ENCODE measurements around the gene COL8A2.
"Not testable (repeated sequence)": the region's sequence is repeated elsewhere in the genome, so short reads cannot be mapped to it uniquely, and the experiment has no call there.

The COL8A2 gene

GRCh38 chr1:36125129-36125991 is at the start of gene COL8A2:
Gene COL8A2, minus strand, starts transcription at chr1:36125222. Its CDS starts 24,980 bp downstream, at chr1:36100242.
- in situ Hi-C loops (cut with MboI; ENCODE audit: low sequenced_read_pairs) = no loop called here

- in situ Hi-C loops (cut with MboI; ENCODE audit: low sequenced_read_pairs) = no loop called here
Observed at GRCh38 chr1:36174713-36175112, 49.7 kb upstream of the COL8A2 start.

- in situ Hi-C loops (cut with MboI; ENCODE audit: low sequenced_read_pairs) = no loop called here
Observed at GRCh38 chr1:36172983-36173382, 48.0 kb upstream of the COL8A2 start.

GRCh38 chr1:36172017-36172747 is 47.2 kb upstream of the COL8A2 start:
- in situ Hi-C loops (cut with MboI; ENCODE audit: low sequenced_read_pairs) = no loop called here

GRCh38 chr1:36170643-36171412 is 45.8 kb upstream of the COL8A2 start:
- in situ Hi-C loops (cut with MboI; ENCODE audit: low sequenced_read_pairs) = no loop called here

GRCh38 chr1:36168514-36168913 is 43.5 kb upstream of the COL8A2 start:
- in situ Hi-C loops (cut with MboI; ENCODE audit: low sequenced_read_pairs) = no loop called here

GRCh38 chr1:36166938-36167905 is 42.2 kb upstream of the COL8A2 start:
- in situ Hi-C loops (cut with MboI; ENCODE audit: low sequenced_read_pairs) = no loop called here

GRCh38 chr1:36166136-36166535 is 41.1 kb upstream of the COL8A2 start:
- in situ Hi-C loops (cut with MboI; ENCODE audit: low sequenced_read_pairs) = no loop called here

GRCh38 chr1:36165145-36165544 is 40.1 kb upstream of the COL8A2 start:
- in situ Hi-C loops (cut with MboI; ENCODE audit: low sequenced_read_pairs) = no loop called here

DNA sequence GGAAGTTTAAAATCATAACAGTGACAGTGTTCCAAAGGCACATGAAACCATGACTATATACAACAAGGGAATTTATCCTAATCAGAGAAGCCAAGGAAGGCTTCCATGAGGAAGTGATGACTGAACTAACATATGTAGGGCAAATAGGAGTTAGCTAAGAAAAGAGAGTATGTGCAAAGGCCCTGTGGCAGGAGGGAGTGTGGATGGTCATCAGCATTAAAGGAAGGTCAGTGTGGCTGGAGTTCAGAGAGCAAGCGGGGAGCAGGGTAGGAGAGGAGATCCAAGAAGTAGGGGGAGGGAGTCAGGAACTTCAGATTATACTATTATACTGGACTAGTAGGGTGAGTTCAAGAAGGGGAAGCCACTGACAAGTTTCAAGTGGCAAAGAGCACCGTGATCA is 39.3 kb upstream of the COL8A2 start:
- in situ Hi-C loops (cut with MboI; ENCODE audit: low sequenced_read_pairs) = no loop called here

- in situ Hi-C loops (cut with MboI; ENCODE audit: low sequenced_read_pairs) = no loop called here
Observed at GRCh38 chr1:36163426-36163825, 38.4 kb upstream of the COL8A2 start.

DNA sequence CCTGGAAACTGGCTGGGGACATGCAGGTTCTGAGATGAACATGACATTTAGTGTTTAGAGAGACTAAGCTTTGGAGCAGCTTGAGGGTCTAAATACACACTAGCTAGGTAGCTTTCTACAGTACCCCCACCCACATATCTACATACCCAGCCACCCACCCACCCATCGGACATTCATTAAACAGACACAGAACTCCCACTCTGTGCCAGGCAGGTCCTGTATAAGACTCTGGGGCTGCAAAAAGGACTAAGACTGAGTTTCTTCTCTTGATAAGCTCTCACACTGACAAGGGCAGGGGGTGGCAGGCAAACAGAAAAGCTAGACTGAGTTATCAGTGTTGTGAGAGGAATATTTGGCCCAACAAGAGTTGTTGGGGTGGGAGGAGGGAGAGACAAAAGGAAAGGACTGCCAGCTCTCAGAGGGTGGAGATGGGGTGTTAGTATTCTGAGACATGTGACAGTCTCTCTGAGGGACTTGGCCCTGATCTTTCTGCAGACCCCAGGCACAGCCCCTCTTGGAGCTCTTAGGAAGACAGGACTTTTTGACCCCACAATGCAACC is 37.7 kb upstream of the COL8A2 start:
- in situ Hi-C loops (cut with MboI; ENCODE audit: low sequenced_read_pairs) = no loop called here

GRCh38 chr1:36161641-36162531 is 36.9 kb upstream of the COL8A2 start:
- in situ Hi-C loops (cut with MboI; ENCODE audit: low sequenced_read_pairs) = no loop called here

- in situ Hi-C loops (cut with MboI; ENCODE audit: low sequenced_read_pairs) = no loop called here
Observed at GRCh38 chr1:36160949-36161485, 36.0 kb upstream of the COL8A2 start.

GRCh38 chr1:36160388-36160948 is 35.4 kb upstream of the COL8A2 start:
- in situ Hi-C loops (cut with MboI; ENCODE audit: low sequenced_read_pairs) = no loop called here

- in situ Hi-C loops (cut with MboI; ENCODE audit: low sequenced_read_pairs) = no loop called here
Observed at GRCh38 chr1:36159614-36160387, 34.8 kb upstream of the COL8A2 start.

- in situ Hi-C loops (cut with MboI; ENCODE audit: low sequenced_read_pairs) = not testable (repeated sequence)
Observed at GRCh38 chr1:36158827-36159252, 33.8 kb upstream of the COL8A2 start.

Data from HL-60/S4 treated with retinoic acid at 250 ng/mL for 4 days and 3 days (cell line).